CD4-positive, alpha-beta T cell treated with Interleukin-6 at 100 ng/mL for 8 hours (primary cell): ENCODE results near the gene INTS1.

ENCODE experiments used
- DNase-seq: peaks from one replicate; pipeline ENCODE4 v3.0.0-alpha.2; 2020; ENCODE audit warnings: mixed read lengths, low spot score

INTS1 gene

GRCh38 chr7:1461646-1462375, 42.4 kb downstream of the INTS1 start:
- no peak for DNase-seq

DNA sequence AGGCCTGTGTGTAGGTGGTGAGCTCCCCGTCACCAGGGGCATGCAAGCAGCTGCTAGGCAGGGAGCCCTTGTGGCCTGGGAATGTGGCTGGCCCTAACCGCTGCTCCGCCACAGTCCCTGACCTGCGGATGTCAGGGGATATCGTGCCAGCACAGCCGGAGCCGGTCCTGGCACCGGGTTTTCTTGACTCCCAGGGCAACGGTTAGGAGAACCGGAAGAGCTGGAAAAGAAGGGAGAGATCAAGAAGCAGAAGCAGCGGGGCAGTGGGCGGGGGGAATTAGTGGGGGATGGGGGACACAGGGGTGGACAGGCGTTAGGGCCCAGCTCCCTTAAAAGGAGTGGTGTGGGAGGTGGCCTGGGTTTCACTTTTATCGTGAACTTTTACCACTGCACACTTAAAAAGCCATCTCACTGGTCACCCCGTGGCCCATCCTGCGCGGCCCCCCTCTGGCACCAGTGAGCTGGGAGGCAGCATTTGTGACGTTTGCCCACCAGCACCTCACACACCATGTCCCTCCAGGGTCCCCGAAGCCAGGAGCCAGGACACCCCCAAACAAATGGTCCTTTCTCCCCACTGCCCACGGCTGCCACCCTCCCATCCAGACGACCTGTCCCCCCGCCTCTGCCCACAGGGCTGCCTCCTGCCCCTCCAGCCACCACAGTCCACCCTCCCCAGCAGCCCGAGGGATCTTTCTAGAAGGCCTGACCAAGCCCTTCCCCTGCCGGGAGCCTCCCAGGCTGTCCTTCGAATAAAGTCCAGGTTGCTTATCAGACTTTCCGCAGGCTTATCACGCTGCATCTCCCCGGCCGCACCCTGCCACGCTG, 43.2 kb downstream of the INTS1 start:
- no peak for DNase-seq

- DNase-seq, result no peak
Measured at GRCh38 chr7:1459920-1460820, 44.0 kb downstream of the INTS1 start.

GRCh38 chr7:1459512-1459892, 44.7 kb downstream of the INTS1 start:
- DNase-seq, result peak; percentile 98

GRCh38 chr7:1458683-1459511, 45.3 kb downstream of the INTS1 start, which contains the start of gene MICALL2:
MICALL2 (minus strand) TSS chr7:1459470; CDS start chr7:1459326, 144 bp downstream.
- DNase-seq, result no peak

DNA sequence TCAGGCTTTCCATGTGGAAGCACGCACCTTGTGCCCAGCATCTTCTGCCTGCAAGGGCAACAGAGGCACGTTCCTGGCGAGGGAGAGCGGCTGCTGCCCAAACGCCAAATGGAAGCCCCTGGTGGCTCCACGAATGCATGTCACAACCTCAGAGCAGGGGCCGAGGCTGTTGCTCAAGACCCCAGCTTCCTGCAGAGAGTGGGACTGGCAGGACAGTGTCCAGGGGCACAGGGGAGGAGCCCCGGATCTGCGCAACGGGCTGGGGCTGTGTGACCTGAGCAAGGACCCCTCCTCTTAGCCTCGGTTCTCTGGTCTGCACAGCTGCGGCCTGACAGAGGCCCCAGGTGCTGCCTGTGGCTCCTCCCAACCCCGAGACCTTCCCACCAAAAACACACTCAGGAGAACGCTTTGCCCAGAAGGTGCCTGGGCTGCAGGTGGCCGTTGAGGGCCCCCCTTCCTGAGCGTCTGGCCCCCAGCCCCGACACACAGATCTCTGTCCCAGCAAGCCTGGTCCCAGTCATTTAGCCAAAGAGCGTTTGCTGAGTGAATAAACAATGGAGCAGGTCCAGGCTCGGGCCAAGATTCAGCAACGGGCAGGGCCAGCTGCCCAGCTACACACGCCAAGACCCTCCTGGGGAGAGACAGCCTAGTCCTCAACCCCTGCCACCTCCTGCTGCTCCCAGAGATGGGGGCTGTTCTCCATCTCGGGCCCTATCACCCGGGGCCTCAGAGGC, 46.1 kb downstream of the INTS1 start:
- no peak for DNase-seq

DNA sequence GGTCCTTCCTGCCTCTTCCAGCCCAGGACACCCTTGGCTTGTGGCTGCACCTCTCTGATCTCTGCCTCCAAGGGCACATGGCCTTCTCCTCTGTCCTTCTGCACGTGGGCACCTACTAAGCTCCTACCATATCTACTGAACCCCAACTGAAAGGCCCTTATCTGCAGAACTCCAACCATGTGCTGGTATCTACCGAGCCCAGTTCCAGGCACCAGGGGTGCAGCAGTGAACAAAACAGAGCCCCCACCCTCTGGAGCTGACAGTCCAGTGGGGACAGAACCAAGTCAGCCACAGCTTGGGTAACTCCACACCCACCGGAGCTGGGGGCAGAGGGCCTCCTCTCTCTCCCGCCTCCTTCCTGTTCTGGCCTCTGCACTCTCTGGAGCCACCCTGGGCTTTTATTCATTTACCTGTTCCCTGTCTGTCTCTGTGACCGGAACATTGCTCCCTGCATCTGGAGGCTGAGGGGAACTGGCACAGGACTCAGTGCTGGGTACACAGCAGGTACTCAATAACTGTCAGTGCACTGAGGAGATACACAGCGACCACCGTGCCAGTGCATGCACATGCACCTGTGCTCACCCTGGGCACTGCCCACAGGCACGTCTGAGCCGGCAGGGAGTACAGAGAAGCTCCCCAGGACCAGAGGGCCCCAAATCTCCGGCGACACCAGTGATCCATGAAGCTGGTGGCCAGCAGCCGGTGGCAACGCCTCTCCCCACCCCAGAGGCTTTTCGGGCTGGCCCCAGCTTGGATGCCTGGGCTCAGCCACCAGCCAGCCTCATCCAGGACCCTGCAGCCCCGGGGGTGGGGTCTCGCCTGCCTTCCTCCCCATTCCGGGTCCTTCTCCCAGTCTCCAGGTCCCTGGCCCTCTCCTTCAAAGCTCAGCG, 46.9 kb downstream of the INTS1 start:
- no peak for DNase-seq

GRCh38 chr7:1455955-1456354, 48.2 kb downstream of the INTS1 start:
- DNase-seq, result no peak

GRCh38 chr7:1455241-1455939, 48.8 kb downstream of the INTS1 start:
- no peak for DNase-seq

DNA sequence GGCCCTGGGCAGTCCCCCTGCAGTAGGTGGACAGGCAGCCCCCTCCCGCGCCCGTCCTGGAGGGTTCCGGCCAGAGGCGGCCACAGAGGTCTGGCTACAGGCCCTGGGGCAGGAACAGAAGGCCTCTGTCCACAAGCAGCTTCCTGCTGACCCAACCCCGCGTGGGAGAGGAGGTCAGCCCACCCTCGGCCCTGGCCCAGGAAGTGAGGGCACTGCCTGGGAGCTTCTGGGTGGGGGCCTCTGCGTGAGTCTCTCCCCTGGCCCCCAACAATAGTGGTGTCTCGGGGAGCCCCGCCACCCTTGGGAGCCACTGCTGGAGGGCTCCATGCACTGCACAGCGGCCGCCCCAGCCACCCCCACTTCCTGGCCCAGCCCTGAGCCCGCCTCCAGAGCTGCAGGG, 49.6 kb downstream of the INTS1 start:
- DNase-seq, result no peak

DNA sequence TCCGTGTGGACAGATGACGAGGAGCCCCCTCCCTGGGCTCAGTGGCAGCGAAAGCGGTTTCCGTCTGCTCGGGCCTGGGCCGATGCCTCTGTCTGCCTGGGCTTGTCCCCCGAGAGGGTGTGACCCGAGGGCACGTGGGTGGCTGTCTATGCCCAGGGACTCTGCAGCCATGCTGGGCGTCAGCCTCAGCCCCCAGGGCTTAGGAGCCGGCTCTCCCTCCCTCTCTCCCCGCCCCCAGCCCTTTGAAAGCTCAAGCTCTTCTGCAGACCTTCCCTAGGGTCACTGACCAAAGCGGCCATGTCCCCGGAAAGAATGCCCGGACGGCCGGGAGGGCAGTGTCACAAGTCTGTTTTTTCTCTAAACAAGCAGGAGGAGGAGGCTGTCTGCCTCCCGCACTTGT, 52.0 kb downstream of the INTS1 start:
- no peak for DNase-seq

GRCh38 chr7:1450987-1451386, 53.2 kb downstream of the INTS1 start:
- no peak for DNase-seq

- DNase-seq, result no peak
Measured at GRCh38 chr7:1450431-1450830, 53.8 kb downstream of the INTS1 start.

DNA sequence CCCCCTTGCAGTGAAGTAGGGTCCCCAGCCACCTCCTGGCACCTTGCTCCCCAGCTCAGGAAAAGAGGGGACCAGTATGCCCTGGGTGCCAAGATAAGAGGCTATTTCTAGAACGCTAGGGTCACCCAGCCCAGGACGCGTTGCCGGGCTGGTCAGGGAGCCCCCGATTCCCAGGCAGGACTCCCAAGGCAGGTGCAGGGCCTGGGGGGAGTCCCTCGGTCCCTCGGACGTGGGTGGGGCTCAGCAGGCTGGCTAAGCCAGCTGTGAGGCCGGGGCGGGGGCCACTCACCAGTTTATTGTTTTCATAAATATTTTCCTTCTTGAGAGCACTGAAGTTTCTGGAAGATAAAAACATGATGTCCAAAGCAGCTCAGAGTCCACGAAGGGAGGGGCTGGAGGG, 54.2 kb downstream of the INTS1 start:
- no peak for DNase-seq

- no peak for DNase-seq
Measured at GRCh38 chr7:1449501-1449900, 54.7 kb downstream of the INTS1 start.

DNA sequence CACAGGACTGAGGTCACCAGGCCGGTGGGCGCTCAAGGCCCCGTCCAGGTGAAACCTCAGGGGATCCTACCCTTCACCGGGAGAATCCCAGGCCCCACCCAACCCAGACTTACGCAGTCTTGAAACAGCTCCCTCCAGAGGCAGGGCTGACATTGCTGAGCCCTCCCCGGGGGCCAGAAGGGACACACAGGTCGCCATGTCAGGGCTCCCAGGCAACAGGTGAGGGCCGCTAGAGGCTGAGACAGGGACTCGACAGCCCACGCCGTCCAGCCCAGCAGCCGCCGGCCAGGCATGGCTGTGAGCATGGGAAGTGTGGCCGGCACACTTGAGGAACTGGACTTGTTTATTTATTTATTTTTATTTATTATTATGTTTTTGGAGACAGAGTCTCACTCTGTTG, 55.2 kb downstream of the INTS1 start:
- no peak for DNase-seq

GRCh38 chr7:1447551-1448244, 56.5 kb downstream of the INTS1 start:
- no peak for DNase-seq

- no peak for DNase-seq
Measured at GRCh38 chr7:1447112-1447511, 57.1 kb downstream of the INTS1 start.
